ENCODE measurements around the gene METTL16. TPM values are rescaled to one million over a fixed set of nuclear protein-coding genes. Genes with fewer than 3 reads are reported as not detected.
"Not testable (repeated sequence)": the region's sequence is repeated elsewhere in the genome, so short reads cannot be mapped to it uniquely, and the experiment has no call there.

METTL16 gene
- total and polyA plus RNA-seq, 4 experiments from 2014 or later: 7.5 to 51.8 (median 39.5) TPM

DNA sequence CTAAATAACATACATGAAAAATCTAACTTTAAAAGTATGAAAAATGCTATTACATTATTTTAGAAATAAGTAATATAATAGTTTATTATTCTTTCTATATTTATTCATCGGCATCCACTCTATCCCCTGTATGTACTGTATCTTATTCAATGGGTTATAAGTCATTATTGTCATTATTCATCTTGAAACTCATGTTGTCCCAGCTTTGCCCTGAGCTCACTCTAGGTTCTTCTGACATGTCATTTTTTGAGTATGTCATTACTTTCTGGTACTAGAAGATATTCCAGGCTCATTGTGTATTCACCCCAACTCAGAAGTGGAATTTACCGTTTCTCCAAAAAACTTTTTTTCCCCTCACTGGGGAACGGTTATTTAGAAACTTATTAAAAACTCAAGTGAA is 57.8 kb downstream of the METTL16 start:
- Mint-ChIP-seq H3K4me3 (no peak overlapping the region), H3K9me3 (no peaks in the 10 kb centered on the region), H3K27ac (peak overlapping the region in 2 of 7 donors; percentile 34 to 71), H3K27me3 (no peaks in the 10 kb centered on the region), H3K36me3 (peaks cover 21 to 35% of the 10 kb centered on the region in 2 donors), H3K4me1 (peaks cover 4 to 8% (median 7%) of the 10 kb centered on the region in 4 donors)
- no peak for DNase-seq
- peaks cover 12% of the 10 kb centered on the region for H3K36me3 ChIP-seq (ENCODE audit: insufficient read depth, low read length)
- no peaks in the 10 kb centered on the region for H3K9me3 ChIP-seq (ENCODE audit: control insufficient read depth in 1 of 2, low read length in 2 of 2)
- H3K4me3 ChIP-seq (ENCODE audit: low read length in 2 of 2): no peak overlapping the region
- ChIA-PET CTCF (ENCODE audit: partially characterized antibody) (no interaction called here), POLR2A (ENCODE audit: partially characterized antibody) (no interaction called here)
- no peak overlapping the region for H3K27ac ChIP-seq (ENCODE audit: low read depth, low read length)
- no peaks in the 10 kb centered on the region for H3K27me3 ChIP-seq (ENCODE audit: insufficient read depth, low read length)
- no peaks in the 10 kb centered on the region for H3K4me1 ChIP-seq (ENCODE audit: insufficient read depth, low read length)
- intact Hi-C loops (cut with micrococcal nuclease): no loop called here

DNA sequence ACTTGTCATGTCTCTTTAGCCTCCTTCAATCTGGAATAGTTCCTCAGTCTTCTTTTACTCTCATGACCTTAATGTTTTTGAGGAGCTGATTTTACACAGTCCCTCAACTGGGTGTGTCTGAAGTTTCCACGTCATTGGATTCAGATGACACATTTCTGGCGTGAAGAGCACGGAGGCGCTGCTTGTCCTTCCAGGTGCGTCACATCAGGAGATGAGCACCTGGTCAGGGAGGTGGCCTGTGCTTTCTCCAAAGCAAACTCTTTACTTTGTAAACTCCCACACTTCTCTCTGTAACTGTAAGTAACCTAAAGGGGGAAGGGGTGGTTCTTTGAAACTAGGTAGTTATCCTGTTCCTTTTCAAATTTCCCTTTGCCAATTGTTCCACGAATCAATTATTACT is 58.4 kb downstream of the METTL16 start:
- Histone ChIP-seq H3K36me3 (ENCODE audit: insufficient read depth, low read length) (peaks cover 12% of the 10 kb centered on the region), H3K27me3 (ENCODE audit: insufficient read depth, low read length) (no peaks in the 10 kb centered on the region), H3K4me1 (ENCODE audit: insufficient read depth, low read length) (no peaks in the 10 kb centered on the region), H3K27ac (ENCODE audit: low read depth, low read length) (no peak overlapping the region), H3K9me3 (ENCODE audit: control insufficient read depth in 1 of 2, low read length in 2 of 2) (no peaks in the 10 kb centered on the region), H3K4me3 (ENCODE audit: low read length in 2 of 2) (no peak overlapping the region)
- CTCF ChIA-PET (ENCODE audit: partially characterized antibody): no interaction called here
- DNase-seq: no peak
- POLR2A ChIA-PET (ENCODE audit: partially characterized antibody): no interaction called here
- Mint-ChIP-seq H3K4me3 (no peak overlapping the region), H3K27ac (peak overlapping the region in 6 of 7 donors; percentile 4 to 87 (median 38)), H3K27me3 (no peaks in the 10 kb centered on the region), H3K9me3 (no peaks in the 10 kb centered on the region), H3K36me3 (peaks cover 17 to 32% of the 10 kb centered on the region in 2 donors), H3K4me1 (peaks cover 4 to 8% (median 7%) of the 10 kb centered on the region in 4 donors)
- intact Hi-C loops (cut with micrococcal nuclease): no loop called here

DNA sequence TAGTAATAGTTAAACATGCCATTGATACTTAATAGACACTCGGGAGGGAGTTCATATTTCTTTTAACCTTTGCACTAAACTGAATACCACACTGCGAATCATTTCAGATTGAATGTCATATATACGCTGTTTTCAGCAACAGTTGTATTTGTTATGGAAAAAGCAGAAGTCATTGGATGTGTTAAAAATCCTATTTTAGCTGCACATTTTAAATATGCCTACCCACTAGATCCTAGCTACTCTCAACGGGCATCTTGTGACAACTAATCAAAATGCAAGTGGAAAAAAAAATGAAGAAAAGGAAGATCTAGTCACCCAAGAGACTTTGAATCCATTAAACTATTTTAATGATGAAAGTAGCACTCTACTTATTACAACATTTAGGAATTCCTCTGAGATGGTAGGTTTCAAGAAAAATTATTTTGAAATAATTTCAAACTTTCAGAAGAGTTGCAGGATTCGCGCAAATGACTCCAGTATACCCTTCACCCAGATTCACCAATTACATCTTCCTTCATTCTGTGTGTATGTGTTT is 59.4 kb downstream of the METTL16 start:
- intact Hi-C loops (cut with micrococcal nuclease): no loop called here
- Histone ChIP-seq H3K4me3 (ENCODE audit: low read length in 2 of 2) (no peak overlapping the region), H3K9me3 (ENCODE audit: control insufficient read depth in 1 of 2, low read length in 2 of 2) (no peaks in the 10 kb centered on the region), H3K36me3 (ENCODE audit: insufficient read depth, low read length) (peaks cover 12% of the 10 kb centered on the region), H3K27me3 (ENCODE audit: insufficient read depth, low read length) (no peaks in the 10 kb centered on the region), H3K4me1 (ENCODE audit: insufficient read depth, low read length) (no peaks in the 10 kb centered on the region), H3K27ac (ENCODE audit: low read depth, low read length) (no peak overlapping the region)
- peaks cover 4 to 8% (median 7%) of the 10 kb centered on the region in 4 donors for H3K4me1 Mint-ChIP-seq
- H3K4me3 Mint-ChIP-seq: no peak overlapping the region
- DNase-seq: no peak
- H3K27me3 Mint-ChIP-seq: no peaks in the 10 kb centered on the region
- peaks cover 14 to 30% of the 10 kb centered on the region in 2 donors for H3K36me3 Mint-ChIP-seq
- no peaks in the 10 kb centered on the region for H3K9me3 Mint-ChIP-seq
- POLR2A ChIA-PET (ENCODE audit: partially characterized antibody): no interaction called here
- peak overlapping the region in 1 of 7 donors; percentile 55 for H3K27ac Mint-ChIP-seq
- CTCF ChIA-PET (ENCODE audit: partially characterized antibody): interaction anchor here (0.8 kb wide), 1 partner anchor 223 kb away, joined by 4 read pairs; no protein-coding TSS in a partner anchor

DNA sequence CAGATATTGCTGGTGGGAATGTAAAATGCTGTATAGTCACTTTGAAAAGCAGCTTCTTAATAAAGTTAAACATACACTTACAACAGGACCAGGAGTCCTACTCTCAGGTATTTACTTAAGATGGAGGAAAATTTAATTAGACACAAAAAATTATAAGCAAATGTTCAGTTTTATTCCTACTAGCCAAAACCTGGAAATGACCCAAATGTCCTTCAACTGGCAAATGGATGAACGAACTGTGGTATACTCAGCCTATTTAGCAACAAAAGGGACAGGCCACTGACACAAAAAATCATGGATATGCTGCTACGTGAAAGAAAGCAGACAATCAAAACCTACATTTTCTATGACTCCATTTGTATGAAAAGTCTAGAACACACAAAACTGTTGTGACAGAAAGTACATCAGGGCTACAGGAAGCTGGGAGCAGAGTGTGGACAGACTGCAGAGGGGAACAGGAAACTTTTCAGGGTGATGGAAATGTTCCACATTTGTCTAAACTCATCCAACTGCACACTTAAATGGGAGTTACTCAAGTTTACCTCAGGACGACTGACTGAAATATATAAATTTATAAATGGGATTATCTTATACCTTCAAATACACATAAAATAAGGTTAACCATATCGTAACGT is 61.6 kb downstream of the METTL16 start:
- Mint-ChIP-seq H3K4me3 (no peak overlapping the region), H3K9me3 (peaks cover 0 to 6% (median 1%) of the 10 kb centered on the region in 8 donors), H3K27ac (peak overlapping the region in 1 of 7 donors; percentile 57), H3K4me1 (peaks cover 4 to 9% (median 7%) of the 10 kb centered on the region in 4 donors), H3K27me3 (no peaks in the 10 kb centered on the region), H3K36me3 (peaks cover 19 to 29% of the 10 kb centered on the region in 2 donors)
- CTCF ChIA-PET (ENCODE audit: partially characterized antibody): no interaction called here
- H3K9me3 ChIP-seq (ENCODE audit: control insufficient read depth in 1 of 2, low read length in 2 of 2): no peaks in the 10 kb centered on the region
- POLR2A ChIA-PET (ENCODE audit: partially characterized antibody): no interaction called here
- intact Hi-C loops (cut with micrococcal nuclease): no loop called here
- no peak overlapping the region for H3K4me3 ChIP-seq (ENCODE audit: low read length in 2 of 2)
- no peaks in the 10 kb centered on the region for H3K27me3 ChIP-seq (ENCODE audit: insufficient read depth, low read length)
- peaks cover 12% of the 10 kb centered on the region for H3K36me3 ChIP-seq (ENCODE audit: insufficient read depth, low read length)
- no peak overlapping the region for H3K27ac ChIP-seq (ENCODE audit: low read depth, low read length)
- no peak for DNase-seq
- no peaks in the 10 kb centered on the region for H3K4me1 ChIP-seq (ENCODE audit: insufficient read depth, low read length)

GRCh38 chr17:2449486-2449885 is 62.2 kb downstream of the METTL16 start:
- Mint-ChIP-seq H3K4me1 (peaks cover 4 to 9% (median 7%) of the 10 kb centered on the region in 4 donors), H3K27ac (peak overlapping the region in 2 of 7 donors; percentile 43 to 55), H3K4me3 (no peak overlapping the region), H3K27me3 (no peaks in the 10 kb centered on the region), H3K9me3 (peaks cover 0 to 6% (median 1%) of the 10 kb centered on the region in 8 donors), H3K36me3 (peaks cover 21 to 32% of the 10 kb centered on the region in 2 donors)
- no peaks in the 10 kb centered on the region for H3K9me3 ChIP-seq (ENCODE audit: control insufficient read depth in 1 of 2, low read length in 2 of 2)
- ChIA-PET POLR2A (ENCODE audit: partially characterized antibody) (interaction anchor here (1.2 kb wide), 1 partner anchor 8 kb away, joined by 3 read pairs; no protein-coding TSS in a partner anchor), CTCF (ENCODE audit: partially characterized antibody) (no interaction called here)
- H3K4me3 ChIP-seq (ENCODE audit: low read length in 2 of 2): no peak overlapping the region
- H3K27ac ChIP-seq (ENCODE audit: low read depth, low read length): no peak overlapping the region
- no peaks in the 10 kb centered on the region for H3K4me1 ChIP-seq (ENCODE audit: insufficient read depth, low read length)
- H3K36me3 ChIP-seq (ENCODE audit: insufficient read depth, low read length): peaks cover 12% of the 10 kb centered on the region
- intact Hi-C loops (cut with micrococcal nuclease): no loop called here
- H3K27me3 ChIP-seq (ENCODE audit: insufficient read depth, low read length): no peaks in the 10 kb centered on the region
- no peak for DNase-seq

DNA sequence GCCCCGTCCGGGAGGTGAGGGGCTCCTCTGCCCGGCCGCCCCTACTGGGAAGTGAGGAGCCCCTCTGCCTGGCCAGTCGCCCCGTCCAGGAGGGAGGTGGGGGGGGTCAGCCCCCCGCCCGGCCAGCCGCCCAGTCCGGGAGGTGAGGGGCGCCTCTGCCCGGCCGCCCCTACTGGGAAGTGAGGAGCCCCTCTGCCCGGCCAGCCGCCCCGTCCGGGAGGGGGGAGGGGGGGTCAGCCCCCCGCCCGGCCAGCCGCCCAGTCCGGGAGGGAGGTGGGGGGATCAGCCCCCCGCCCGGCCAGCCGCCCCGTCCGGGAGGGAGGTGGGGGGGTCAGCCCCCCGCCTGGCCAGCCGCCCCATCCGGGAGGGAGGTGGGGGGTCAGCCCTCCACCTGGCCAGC is 64.2 kb downstream of the METTL16 start:
- intact Hi-C loops (cut with micrococcal nuclease); CTCF ChIA-PET (ENCODE audit: partially characterized antibody); H3K4me1 ChIP-seq (ENCODE audit: insufficient read depth, low read length); H3K27me3 Mint-ChIP-seq; H3K27ac Mint-ChIP-seq; H3K27me3 ChIP-seq (ENCODE audit: insufficient read depth, low read length); H3K4me3 Mint-ChIP-seq; DNase-seq; H3K4me3 ChIP-seq (ENCODE audit: low read length in 2 of 2); H3K9me3 ChIP-seq (ENCODE audit: control insufficient read depth in 1 of 2, low read length in 2 of 2); H3K36me3 ChIP-seq (ENCODE audit: insufficient read depth, low read length); H3K9me3 Mint-ChIP-seq; POLR2A ChIA-PET (ENCODE audit: partially characterized antibody); H3K4me1 Mint-ChIP-seq; H3K27ac ChIP-seq (ENCODE audit: low read depth, low read length): not testable (repeated sequence)
- H3K36me3 Mint-ChIP-seq: peaks cover 17 to 28% of the 10 kb centered on the region in 2 donors

DNA sequence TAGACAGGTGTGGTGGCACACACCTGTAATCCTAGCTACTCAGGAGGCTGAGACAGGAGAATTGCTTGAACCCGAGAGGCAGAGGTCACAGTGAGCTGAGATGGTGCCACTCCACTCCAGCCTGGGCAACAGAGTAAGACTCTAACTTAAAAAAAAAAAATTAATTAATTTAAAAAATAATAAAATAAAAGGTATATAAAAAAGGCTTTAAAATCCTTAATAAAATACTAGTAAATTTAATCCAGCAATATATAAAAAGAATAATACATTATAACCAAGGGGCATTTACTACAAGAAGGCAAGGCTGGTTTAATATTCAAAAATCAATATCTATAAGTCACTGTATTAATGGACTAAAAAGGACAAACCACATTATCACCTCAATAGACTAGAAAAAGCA is 66.0 kb downstream of the METTL16 start:
- CTCF ChIA-PET (ENCODE audit: partially characterized antibody): no interaction called here
- Histone ChIP-seq H3K27me3 (ENCODE audit: insufficient read depth, low read length) (no peaks in the 10 kb centered on the region), H3K9me3 (ENCODE audit: control insufficient read depth in 1 of 2, low read length in 2 of 2) (no peaks in the 10 kb centered on the region), H3K36me3 (ENCODE audit: insufficient read depth, low read length) (peaks cover 9% of the 10 kb centered on the region), H3K4me3 (ENCODE audit: low read length in 2 of 2) (no peak overlapping the region), H3K4me1 (ENCODE audit: insufficient read depth, low read length) (no peaks in the 10 kb centered on the region), H3K27ac (ENCODE audit: low read depth, low read length) (no peak overlapping the region)
- Mint-ChIP-seq H3K36me3 (peaks cover 24 to 39% of the 10 kb centered on the region in 2 donors), H3K4me3 (no peak overlapping the region), H3K9me3 (peaks cover 0 to 6% (median 1%) of the 10 kb centered on the region in 8 donors), H3K27ac (no peak overlapping the region), H3K4me1 (peaks cover 0 to 9% (median 6%) of the 10 kb centered on the region in 4 donors), H3K27me3 (no peaks in the 10 kb centered on the region)
- intact Hi-C loops (cut with micrococcal nuclease): no loop called here
- no peak for DNase-seq
- POLR2A ChIA-PET (ENCODE audit: partially characterized antibody): no interaction called here

All from CD4-positive, alpha-beta memory T cell (primary cell).